K562 (cell line): ENCODE results near the gene LBP. TPM values are rescaled to one million over a fixed set of nuclear protein-coding genes. Genes with fewer than 3 reads are reported as not detected.

Experiments
- ATAC-seq: fragments of 200-7000 bp; cut with Tn5 transposase; 3 replicates; pipeline ENCODE4 v1.9.1; 2020; ENCODE audit warnings: moderate library complexity
- BruUV-seq: library from RNA; stranded (reverse); fragments of 400-500 nt; replicated peaks from 2 replicates; lab custom pipeline; 2021; lab: Mats Ljungman, UMichigan
- CTCF ChIA-PET: fragments of 300-600 bp; formaldehyde crosslinking; extraction: SDS; loops from one replicate; lab custom pipeline; 2021; ENCODE audit warnings: low intra/inter-chr PET ratio; lab: Yijun Ruan, JAX
- POLR2A ChIA-PET: fragments of 300-600, 350-650 bp; sonication (Branson Sonifier 250); formaldehyde crosslinking; extraction: SDS; loops from one replicate; lab custom pipeline; 2021; ENCODE audit warnings: antibody characterized with exemption, inconsistent platforms; lab: Yijun Ruan, JAX
- DNase-seq, 4 experiments: peaks; one replicate each; pipeline versions ENCODE4 v3.0.0 to v3.0.0-alpha.2; 2011 to 2018; ENCODE audit warnings: low spot score in 3 of 4, mixed read lengths in 3 of 4; ENCODE audit errors: extremely low read depth in 1 of 4
- FAIRE-seq: peaks from 2 replicates; lab custom pipeline; 2011; peaks lifted over from hg19 to GRCh38; lab: Jason Lieb, UNC
- H2AFZ ChIP-seq: 2 replicates; pipeline ENCODE4 v1.6.0; 2011; ENCODE audit warnings: low read depth, low read length, control low read depth, inconsistent platforms
- H3K27ac ChIP-seq: fragments of 200-600 bp; 3 replicates; pipeline ENCODE4 v1.8.0; 2011; ENCODE audit warnings: low read depth, mild to moderate bottlenecking, control low read depth, inconsistent platforms, low read length, moderate library complexity, mixed read lengths; ENCODE audit errors: extremely low read depth
- H3K27me3 ChIP-seq, 2 experiments: fragments of 300-600 bp in 1 of 2; 2 replicates in 1 of 2; 3 replicates in 1 of 2; pipeline versions ENCODE4 v1.6.0 to v1.8.0; 2011; ENCODE audit warnings: inconsistent platforms in 2 of 2, low read length in 2 of 2, mild to moderate bottlenecking in 1 of 2, mixed read lengths in 1 of 2, moderate library complexity in 1 of 2; ENCODE audit not compliant: control insufficient read depth in 2 of 2, insufficient read depth in 2 of 2
- H3K36me3 ChIP-seq: fragments of 300-600 bp; 3 replicates; pipeline ENCODE4 v1.8.0; 2011; ENCODE audit warnings: mild to moderate bottlenecking, low read length, inconsistent platforms; ENCODE audit not compliant: control insufficient read depth, insufficient read depth
- H3K4me1 ChIP-seq, 2 experiments: fragments of 200-600 bp in 1 of 2; replicated peaks in 1 of 2; 2 replicates in 1 of 2; 3 replicates in 1 of 2; pipeline versions ENCODE4 v1.5.1 to v1.8.0; 2011; ENCODE audit warnings: inconsistent platforms in 2 of 2, low read length in 2 of 2, mild to moderate bottlenecking in 1 of 2, mixed read lengths in 1 of 2, moderate library complexity in 1 of 2; ENCODE audit not compliant: control insufficient read depth in 2 of 2, insufficient read depth in 2 of 2
- H3K4me2 ChIP-seq: 2 replicates; pipeline ENCODE4 v1.6.1; 2011; ENCODE audit warnings: low read length, control low read depth, inconsistent platforms, mixed read lengths; ENCODE audit not compliant: insufficient read depth
- H3K4me3 ChIP-seq: fragments of 200-600 bp; sonication (generic), shearing (Covaris generic); 2 replicates; pipeline ENCODE4 v1.5.1; 2016; ENCODE audit warnings: control low read depth, inconsistent platforms
- H3K79me2 ChIP-seq: fragments of 200-600 bp; 3 replicates; pipeline ENCODE4 v1.8.0; 2011; ENCODE audit warnings: low read length, inconsistent platforms; ENCODE audit not compliant: control insufficient read depth, insufficient read depth
- H3K9ac ChIP-seq, 2 experiments: 2 replicates each; pipeline versions ENCODE4 v1.6.0 to v1.6.1; 2011; ENCODE audit warnings: low read depth in 2 of 2, low read length in 2 of 2, control low read depth in 1 of 2, inconsistent platforms in 1 of 2, mild to moderate bottlenecking in 1 of 2, mixed read lengths in 1 of 2; ENCODE audit not compliant: insufficient read depth in 1 of 2
- H3K9me1 ChIP-seq: one replicate; pipeline ENCODE4 v1.6.0; 2011; ENCODE audit warnings: inconsistent platforms, mild to moderate bottlenecking, low read length, moderate library complexity; ENCODE audit not compliant: control insufficient read depth, insufficient read depth
- H3K9me3 ChIP-seq: replicated peaks from 2 replicates; pipeline ENCODE4 v1.5.1; 2011; ENCODE audit warnings: low read depth, low read length, inconsistent platforms; ENCODE audit not compliant: control insufficient read depth, insufficient read depth
- H4K20me1 ChIP-seq: replicated peaks from 2 replicates; pipeline ENCODE4 v1.6.1; 2011; ENCODE audit warnings: low read length, inconsistent platforms, mixed read lengths; ENCODE audit not compliant: control insufficient read depth, insufficient read depth
- MGA ChIP-seq: fragments of 450-650 bp; IDR thresholded peaks from 2 replicates; pipeline ENCODE4 v1.6.1; 2016; ENCODE audit warnings: mild to moderate bottlenecking, moderate library complexity
- ZBTB5 ChIP-seq: fragments of 450-650 bp; IDR thresholded peaks from 2 replicates; pipeline ENCODE4 v1.6.1; 2017; ENCODE audit warnings: antibody characterized with exemption
- WGBS: fragments of 100-300 bp; shearing (Covaris generic); methylation state at CpG from one replicate; pipeline ENCODE4 v1.1.6; 2016; ENCODE audit warnings: low coverage, mixed read lengths; ENCODE audit not compliant: insufficient coverage; ENCODE audit errors: missing lambda C conversion rate; 5-methylcytosine and 5-hydroxymethylcytosine counted together
- in situ Hi-C: fragments of 300-500 bp; cut with MboI; formaldehyde crosslinking; loops from 4 replicates; pipeline ENCODE4 v1.15.0; 2018; ENCODE audit warnings: inconsistent platforms, mixed read lengths
- intact Hi-C: fragments of 100-400 bp; cut with micrococcal nuclease; formaldehyde crosslinking; loops from 2 replicates; pipeline ENCODE4 v1.14.2; 2022
- polyA plus RNA-seq, 8 experiments: library from polyadenylated mRNA; depleted of rRNA in 4 of 8; stranded (reverse) in 5 of 8; unstranded in 3 of 8; fragments of >200 nt; fragmentation: Nextera tagmentation in 2 of 8; fragmentation: Illumina TruSeq in 1 of 8; extraction: Ambion mirVana in 2 of 8; extraction: Trizol in 1 of 8; gene quantifications; 2 replicates each; pipeline versions ENCODE4 v1.2.1 to v1.2.3, GENCODE V29; 2011 to 2014; ENCODE audit warnings: inconsistent platforms in 1 of 8, missing spikeins in 1 of 8
- total RNA-seq, 7 experiments: library from RNA; depleted of rRNA in 6 of 7; stranded (reverse); fragments of >200 nt in 6 of 7; fragmentation: Illumina TruSeq in 2 of 7; extraction: Trizol in 2 of 7; gene quantifications; 2 replicates each; pipeline versions ENCODE4 v1.2.1 to v1.2.3, GENCODE V29; 2011 to 2021; ENCODE audit warnings: low replicate concordance in 1 of 7

LBP gene
- total and polyA plus RNA-seq, 9 of the 15 experiments (the other 6 are each of a cell fraction or from before 2014, with no cell fraction given): 0.06 to 0.31 (median 0.09) TPM; not detected in 3

GRCh38 chr20:38338849-38339520, 7.3 kb upstream of the LBP start:
- no peak for ATAC-seq
- Histone ChIP-seq H3K9ac (no peak overlapping the region), H3K4me2 (no peak overlapping the region), H3K9me3 (peaks cover 9% of the 10 kb centered on the region), H3K4me3 (no peak overlapping the region), H3K36me3 (no peaks in the 10 kb centered on the region), H3K9me1 (no peaks in the 10 kb centered on the region), H3K27me3 (peaks cover 12 to 26% of the 10 kb centered on the region in 2 experiments; a peak in 4 of 5 replicates), H3K4me1 (peaks cover 14 to 23% of the 10 kb centered on the region in 2 experiments), H3K79me2 (no peaks in the 10 kb centered on the region), H3K27ac (no peak overlapping the region), H4K20me1 (no peaks in the 10 kb centered on the region), H2AFZ (peak overlapping the region; percentile 38; the same call in 1 of the 2 replicates)
- intact Hi-C loops: loop anchor here (5.0 kb wide), 2 partner anchors 308 to 408 kb away; partner anchors contain the start of gene ACTR5
- 29% methylated on average over 6 of the region's 7 CpGs for WGBS
- ChIA-PET POLR2A (interaction anchor here (0.7 kb wide), 1 partner anchor 113 kb away, joined by 3 read pairs; no protein-coding TSS in a partner anchor), CTCF (interaction anchor here (0.6 to 2.7 kb wide), 4 partner anchors 7 to 411 kb away, joined by 3 to 53 read pairs (median 4); partner anchors contain the start of gene LBP)
- no peak for FAIRE-seq
- BruUV-seq: no TSS peak
- DNase-seq: no peak
- in situ Hi-C loops: no loop called here
- TF ChIP-seq MGA (peak; percentile 21; the same call in 1 of the 2 replicates), ZBTB5 (no peak)
